ENCODE measurements around the gene FAP.

- TF ChIP-seq EZH2 (IDR thresholded peaks at IDR 0.05; ENCODE audit: insufficient read depth, poor library complexity, severe bottlenecking) = no peak
- no peak for TF ChIP-seq EZH2phosphoT487 (IDR thresholded peaks at IDR 0.05; ENCODE audit: insufficient read depth, low read depth)
These were observed 48.5 kb upstream of the FAP start for GRCh38 chr2:162291748-162292147.

All from GM23248 (cell line).